ENCODE data around the gene CIZ1. TPM values are rescaled to one million over a fixed set of nuclear protein-coding genes. Genes with fewer than 3 reads are reported as not detected.

The CIZ1 gene
- total RNA-seq, 1 experiment from 2014 or later, result 104 TPM

DNA sequence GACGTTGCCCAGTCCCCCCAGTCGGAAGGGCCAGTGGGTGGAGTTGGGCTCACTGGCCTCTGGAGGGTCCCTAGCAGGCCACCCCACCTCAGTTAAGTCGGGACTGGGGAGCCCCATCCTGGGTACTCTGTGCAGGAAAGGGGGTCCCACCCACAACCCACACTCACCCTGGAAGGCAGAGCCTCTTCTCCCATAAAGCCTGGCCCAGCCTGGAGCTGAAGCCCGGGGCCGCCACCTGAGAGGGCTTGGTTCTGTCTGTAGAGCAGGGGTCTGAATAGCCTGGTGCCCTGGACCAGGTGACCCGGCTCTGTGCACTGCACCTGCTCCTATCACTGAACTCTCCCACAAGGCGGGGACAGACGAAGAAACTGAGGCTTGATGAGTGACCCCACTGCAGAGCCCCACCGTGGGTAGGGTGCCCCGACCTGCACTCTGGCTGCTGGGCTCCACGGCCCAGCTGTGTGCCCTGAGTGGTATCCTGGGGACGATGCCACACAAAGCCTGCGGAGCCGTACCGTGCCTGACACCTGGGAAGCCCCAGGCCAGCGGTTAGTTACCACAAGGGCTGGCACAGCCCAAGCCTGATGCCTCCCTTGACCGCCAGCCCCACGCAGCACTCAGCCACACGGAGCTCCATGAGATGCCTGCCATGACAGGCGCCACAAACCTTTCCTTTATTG lies 71.2 kb downstream of the CIZ1 start:
- Histone ChIP-seq H3K79me1 (ENCODE audit: insufficient read depth, low read depth, low read length, poor library complexity, severe bottlenecking) (no peaks in the 10 kb centered on the region), H2BK15ac (ENCODE audit: low read depth, low read length) (no peak overlapping the region), H2BK120ac (ENCODE audit: low read depth, low read length, poor library complexity, severe bottlenecking) (no peak overlapping the region), H3K23ac (ENCODE audit: insufficient read length, low read depth, low read length) (no peak overlapping the region), H3T11ph (ENCODE audit: low read length) (no peak overlapping the region), H4K20me1 (ENCODE audit: control insufficient read depth, insufficient read depth, insufficient read length) (no peaks in the 10 kb centered on the region), H4K91ac (ENCODE audit: insufficient read length, low read depth, low read length) (no peak overlapping the region), H3K27me3 (ENCODE audit: insufficient read depth, low read length) (no peaks in the 10 kb centered on the region), H3K4ac (ENCODE audit: low read depth, low read length) (no peak overlapping the region), H3K9me3 (ENCODE audit: control insufficient read depth, low read depth, low read length) (no peaks in the 10 kb centered on the region), H3K23me2 (ENCODE audit: insufficient read length, low read depth, low read length, poor library complexity, severe bottlenecking) (no peaks in the 10 kb centered on the region), H3K18ac (ENCODE audit: insufficient read length, low read depth, low read length) (no peak overlapping the region), H2AK5ac (ENCODE audit: insufficient read length, low read length) (no peak overlapping the region), H2BK20ac (ENCODE audit: low read depth, low read length, poor library complexity, severe bottlenecking) (no peak overlapping the region), H3K79me2 (ENCODE audit: insufficient read depth, low read length) (no peaks in the 10 kb centered on the region), H3K9ac (ENCODE audit: extremely low read depth, insufficient read length, low read length) (no peak overlapping the region), H3K14ac (ENCODE audit: insufficient read depth, low read length) (no peak overlapping the region), H3K56ac (ENCODE audit: insufficient read length, low read depth, low read length) (no peak overlapping the region), H3K4me1 (ENCODE audit: insufficient read depth, low read length) (no peaks in the 10 kb centered on the region), H2BK12ac (ENCODE audit: insufficient read length, low read depth, low read length) (no peak overlapping the region), H3K4me2 (ENCODE audit: insufficient read depth, insufficient read length, low read length) (no peak overlapping the region), H2AFZ (ENCODE audit: low read length) (no peak overlapping the region), H4K5ac (ENCODE audit: insufficient read length, low read depth, low read length) (no peak overlapping the region), H4K8ac (replicated peaks; ENCODE audit: insufficient read length, low read depth, low read length) (no peak overlapping the region), H3K27ac (ENCODE audit: insufficient read length, low read depth, low read length) (no peak overlapping the region), H2BK5ac (ENCODE audit: insufficient read length, low read length) (no peak overlapping the region)
- no peak overlapping the region for H3K4me3 Mint-ChIP-seq
- no peaks in the 10 kb centered on the region for H3K9me3 Mint-ChIP-seq
- H3K4me1 Mint-ChIP-seq, result peaks cover 11 to 12% of the 10 kb centered on the region in 2 experiments
- peaks cover 17 to 47% (median 32%) of the 10 kb centered on the region in 3 experiments for H3K36me3 Mint-ChIP-seq (ENCODE audit: insufficient read depth in 1 of 3, low read depth in 3 of 3)
- whole genome bisulfite sequencing (ENCODE audit: extremely low coverage, insufficient read length, low lambda C conversion rate), result no CpG with 5 or more reads among the region's 20 CpGs
- no peak overlapping the region for H3K27ac Mint-ChIP-seq
- TF ChIP-seq, protein P1, sequence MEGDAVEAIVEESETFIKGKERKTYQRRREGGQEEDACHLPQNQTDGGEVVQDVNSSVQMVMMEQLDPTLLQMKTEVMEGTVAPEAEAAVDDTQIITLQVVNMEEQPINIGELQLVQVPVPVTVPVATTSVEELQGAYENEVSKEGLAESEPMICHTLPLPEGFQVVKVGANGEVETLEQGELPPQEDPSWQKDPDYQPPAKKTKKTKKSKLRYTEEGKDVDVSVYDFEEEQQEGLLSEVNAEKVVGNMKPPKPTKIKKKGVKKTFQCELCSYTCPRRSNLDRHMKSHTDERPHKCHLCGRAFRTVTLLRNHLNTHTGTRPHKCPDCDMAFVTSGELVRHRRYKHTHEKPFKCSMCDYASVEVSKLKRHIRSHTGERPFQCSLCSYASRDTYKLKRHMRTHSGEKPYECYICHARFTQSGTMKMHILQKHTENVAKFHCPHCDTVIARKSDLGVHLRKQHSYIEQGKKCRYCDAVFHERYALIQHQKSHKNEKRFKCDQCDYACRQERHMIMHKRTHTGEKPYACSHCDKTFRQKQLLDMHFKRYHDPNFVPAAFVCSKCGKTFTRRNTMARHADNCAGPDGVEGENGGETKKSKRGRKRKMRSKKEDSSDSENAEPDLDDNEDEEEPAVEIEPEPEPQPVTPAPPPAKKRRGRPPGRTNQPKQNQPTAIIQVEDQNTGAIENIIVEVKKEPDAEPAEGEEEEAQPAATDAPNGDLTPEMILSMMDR (conservative IDR thresholded peaks at IDR 0.05), result no peak
- DNase-seq, result no peak
- no peaks in the 10 kb centered on the region for H3K27me3 Mint-ChIP-seq (ENCODE audit: low read depth)

All from H9 (cell line).